ENCODE results near the gene EIF2B5.

The EIF2B5 gene

DNA sequence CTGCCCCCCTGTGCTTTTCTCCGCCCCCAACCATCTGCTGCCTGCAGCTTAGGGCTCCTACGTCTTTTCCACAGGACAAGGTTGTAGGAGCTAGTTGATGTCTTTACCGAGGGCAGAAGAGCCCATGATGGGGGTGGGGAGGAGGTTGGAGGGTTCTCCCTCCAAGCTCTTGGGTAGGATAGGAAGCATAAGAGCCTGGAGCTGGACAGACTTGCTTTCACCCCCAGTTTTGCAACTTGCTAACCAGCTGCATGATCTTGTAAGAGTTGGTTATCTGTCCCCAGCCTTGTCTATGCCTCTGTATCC is 51.7 kb downstream of the EIF2B5 start:
- Histone ChIP-seq H2AK5ac (ENCODE audit: low read length, severe bottlenecking) (no peak overlapping the region), H4K8ac (ENCODE audit: low read length) (no peak overlapping the region), H3K79me1 (replicated peaks; ENCODE audit: low read length, poor library complexity, severe bottlenecking) (peaks cover 32% of the 10 kb centered on the region), H3K9me3 (ENCODE audit: control insufficient read depth, low read length) (no peaks in the 10 kb centered on the region), H3K4ac (ENCODE audit: low read depth in 1 of 2, low read length in 2 of 2) (no peak overlapping the region), H3K4me3 (ENCODE audit: insufficient read depth in 1 of 2, low read depth in 1 of 2, low read length in 2 of 2) (peak overlapping the region; percentile 75 to 91), H2BK12ac (ENCODE audit: low read length in 2 of 2) (no peak overlapping the region), H3K23ac (ENCODE audit: low read length in 2 of 2) (no peak overlapping the region), H3K27me3 (ENCODE audit: control insufficient read depth in 1 of 2, insufficient read depth in 1 of 2, low read length in 2 of 2) (no peaks in the 10 kb centered on the region), H3K9ac (ENCODE audit: low read length) (peak overlapping the region; percentile 99), H3K36me3 (ENCODE audit: control insufficient read depth in 1 of 2, insufficient read depth in 2 of 2, low read depth in 1 of 2, low read length in 2 of 2) (peaks cover 59 to 80% of the 10 kb centered on the region in 2 experiments), H4K91ac (ENCODE audit: low read length) (no peak overlapping the region), H2AFZ (ENCODE audit: low read depth, low read length) (no peak overlapping the region), H3K18ac (ENCODE audit: low read depth in 1 of 2, low read length in 2 of 2) (no peak overlapping the region), H2BK120ac (ENCODE audit: low read depth, low read length) (no peak overlapping the region), H3K14ac (ENCODE audit: low read length in 2 of 2) (no peak overlapping the region), H3K4me1 (ENCODE audit: control insufficient read depth, insufficient read depth, low read depth, low read length) (peaks cover 13% of the 10 kb centered on the region), H2BK15ac (ENCODE audit: low read depth, poor library complexity, severe bottlenecking) (no peak overlapping the region), H3K27ac (ENCODE audit: low read length, poor library complexity, severe bottlenecking) (no peak overlapping the region), H2BK5ac (ENCODE audit: low read depth, low read length, poor library complexity, severe bottlenecking) (no peak overlapping the region), H3K4me2 (ENCODE audit: low read length, poor library complexity, severe bottlenecking) (peak overlapping the region; percentile 61)
- no peak for DNase-seq
- WGBS = 5% methylated on average over 2 of the region's 3 CpGs

DNA sequence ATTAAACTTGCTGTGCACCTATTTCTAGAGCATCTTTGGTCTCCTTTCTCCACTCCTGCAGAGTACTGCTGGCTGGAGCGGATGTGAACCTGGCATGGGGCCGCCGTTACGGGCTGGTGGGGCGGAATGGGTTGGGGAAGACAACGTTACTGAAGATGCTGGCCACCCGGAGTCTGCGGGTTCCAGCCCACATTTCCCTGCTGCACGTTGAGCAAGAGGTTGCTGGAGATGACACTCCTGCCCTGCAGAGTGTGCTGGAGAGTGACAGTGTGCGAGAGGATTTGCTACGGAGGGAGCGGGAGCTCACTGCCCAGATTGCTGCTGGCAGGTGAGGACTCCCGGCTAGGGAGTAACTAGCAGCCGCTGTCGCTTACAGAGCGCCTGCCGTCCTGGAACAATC is 52.9 kb downstream of the EIF2B5 start:
- Histone ChIP-seq H3K18ac (ENCODE audit: low read depth in 1 of 2, low read length in 2 of 2) (no peak overlapping the region), H2AK5ac (ENCODE audit: low read length, severe bottlenecking) (no peak overlapping the region), H3K23ac (ENCODE audit: low read length in 2 of 2) (no peak overlapping the region), H2BK12ac (ENCODE audit: low read length in 2 of 2) (no peak overlapping the region), H3K4me3 (ENCODE audit: insufficient read depth in 1 of 2, low read depth in 1 of 2, low read length in 2 of 2) (peak overlapping the region in 1 of 2 experiments; percentile 91), H4K8ac (ENCODE audit: low read length) (no peak overlapping the region), H2BK5ac (ENCODE audit: low read depth, low read length, poor library complexity, severe bottlenecking) (no peak overlapping the region), H3K9ac (ENCODE audit: low read length) (peak overlapping the region; percentile 99), H2BK15ac (ENCODE audit: low read depth, poor library complexity, severe bottlenecking) (no peak overlapping the region), H3K4ac (ENCODE audit: low read depth in 1 of 2, low read length in 2 of 2) (no peak overlapping the region), H2BK120ac (ENCODE audit: low read depth, low read length) (no peak overlapping the region), H3K27me3 (ENCODE audit: control insufficient read depth in 1 of 2, insufficient read depth in 1 of 2, low read length in 2 of 2) (no peaks in the 10 kb centered on the region), H3K79me1 (replicated peaks; ENCODE audit: low read length, poor library complexity, severe bottlenecking) (peaks cover 29% of the 10 kb centered on the region), H2AFZ (ENCODE audit: low read depth, low read length) (no peak overlapping the region), H3K27ac (ENCODE audit: low read length, poor library complexity, severe bottlenecking) (no peak overlapping the region), H3K9me3 (ENCODE audit: control insufficient read depth, low read length) (no peaks in the 10 kb centered on the region), H3K14ac (ENCODE audit: low read length in 2 of 2) (no peak overlapping the region), H3K36me3 (ENCODE audit: control insufficient read depth in 1 of 2, insufficient read depth in 2 of 2, low read depth in 1 of 2, low read length in 2 of 2) (peaks cover 59 to 80% of the 10 kb centered on the region in 2 experiments), H3K4me2 (ENCODE audit: low read length, poor library complexity, severe bottlenecking) (no peak overlapping the region), H4K91ac (ENCODE audit: low read length) (no peak overlapping the region), H3K4me1 (ENCODE audit: control insufficient read depth, insufficient read depth, low read depth, low read length) (peaks cover 13% of the 10 kb centered on the region)
- 97% methylated on average over 17 of the region's 17 CpGs for WGBS
- no peak for DNase-seq

DNA sequence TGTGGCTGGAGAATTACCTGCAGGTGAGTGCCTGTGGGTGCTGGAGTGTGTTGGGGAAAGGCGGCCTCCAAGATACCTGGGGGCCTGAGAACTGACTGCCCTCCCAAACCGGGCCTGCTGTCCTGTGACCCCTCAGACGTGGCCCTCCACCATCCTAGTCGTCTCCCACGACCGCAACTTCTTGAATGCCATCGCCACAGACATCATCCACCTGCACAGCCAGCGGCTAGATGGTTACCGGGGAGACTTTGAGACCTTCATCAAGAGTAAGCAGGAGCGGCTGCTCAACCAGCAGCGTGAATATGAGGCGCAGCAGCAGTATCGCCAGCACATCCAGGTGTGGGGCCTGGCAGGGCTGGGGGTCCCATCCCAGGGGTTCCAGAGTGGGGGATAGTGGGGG is 54.3 kb downstream of the EIF2B5 start:
- peaks cover 57 to 80% of the 10 kb centered on the region in 2 experiments for H3K36me3 ChIP-seq (ENCODE audit: control insufficient read depth in 1 of 2, insufficient read depth in 2 of 2, low read depth in 1 of 2, low read length in 2 of 2)
- H4K91ac ChIP-seq (ENCODE audit: low read length) = no peak overlapping the region
- peaks cover 32% of the 10 kb centered on the region for H3K79me1 ChIP-seq (replicated peaks; ENCODE audit: low read length, poor library complexity, severe bottlenecking)
- no peak overlapping the region for H3K4ac ChIP-seq (ENCODE audit: low read depth in 1 of 2, low read length in 2 of 2)
- WGBS = 99% methylated on average over 13 of the region's 13 CpGs
- no peak overlapping the region for H2BK5ac ChIP-seq (ENCODE audit: low read depth, low read length, poor library complexity, severe bottlenecking)
- DNase-seq = no peak
- H2AK5ac ChIP-seq (ENCODE audit: low read length, severe bottlenecking) = no peak overlapping the region
- H3K4me1 ChIP-seq (ENCODE audit: control insufficient read depth, insufficient read depth, low read depth, low read length) = peaks cover 13% of the 10 kb centered on the region
- H3K9ac ChIP-seq (ENCODE audit: low read length) = no peak overlapping the region
- no peak overlapping the region for H3K14ac ChIP-seq (ENCODE audit: low read length in 2 of 2)
- H3K4me2 ChIP-seq (ENCODE audit: low read length, poor library complexity, severe bottlenecking) = no peak overlapping the region
- H3K27me3 ChIP-seq (ENCODE audit: control insufficient read depth in 1 of 2, insufficient read depth in 1 of 2, low read length in 2 of 2) = no peaks in the 10 kb centered on the region
- H3K27ac ChIP-seq (ENCODE audit: low read length, poor library complexity, severe bottlenecking) = no peak overlapping the region
- H3K9me3 ChIP-seq (ENCODE audit: control insufficient read depth, low read length) = no peaks in the 10 kb centered on the region
- H2BK120ac ChIP-seq (ENCODE audit: low read depth, low read length) = no peak overlapping the region
- H2BK15ac ChIP-seq (ENCODE audit: low read depth, poor library complexity, severe bottlenecking) = no peak overlapping the region
- H3K4me3 ChIP-seq (ENCODE audit: insufficient read depth in 1 of 2, low read depth in 1 of 2, low read length in 2 of 2) = no peak overlapping the region
- H3K23ac ChIP-seq (ENCODE audit: low read length in 2 of 2) = no peak overlapping the region
- H2BK12ac ChIP-seq (ENCODE audit: low read length in 2 of 2) = no peak overlapping the region
- no peak overlapping the region for H3K18ac ChIP-seq (ENCODE audit: low read depth in 1 of 2, low read length in 2 of 2)
- no peak overlapping the region for H4K8ac ChIP-seq (ENCODE audit: low read length)
- H2AFZ ChIP-seq (ENCODE audit: low read depth, low read length) = no peak overlapping the region

DNA sequence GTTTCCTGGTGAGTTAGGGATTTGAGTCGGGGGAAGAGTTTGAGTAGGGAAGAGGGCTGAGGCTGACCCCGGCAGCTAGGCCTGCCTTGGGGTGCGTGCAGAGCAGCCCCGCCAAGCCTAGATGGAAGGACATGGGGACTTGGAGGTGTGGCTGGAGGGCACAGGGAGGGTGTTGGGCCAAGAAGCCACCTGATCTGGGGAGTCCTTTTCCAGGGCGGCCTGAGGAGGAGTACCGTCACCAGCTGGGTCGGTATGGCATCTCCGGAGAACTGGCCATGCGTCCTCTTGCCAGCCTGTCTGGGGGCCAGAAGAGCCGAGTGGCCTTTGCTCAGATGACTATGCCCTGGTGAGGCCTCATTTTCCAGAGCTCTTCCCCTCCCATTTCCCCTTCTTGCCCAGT is 57.7 kb downstream of the EIF2B5 start:
- Histone ChIP-seq H4K8ac (ENCODE audit: low read length) (no peak overlapping the region), H3K4me2 (ENCODE audit: low read length, poor library complexity, severe bottlenecking) (no peak overlapping the region), H2AK5ac (ENCODE audit: low read length, severe bottlenecking) (no peak overlapping the region), H2BK5ac (ENCODE audit: low read depth, low read length, poor library complexity, severe bottlenecking) (no peak overlapping the region), H3K4ac (ENCODE audit: low read depth in 1 of 2, low read length in 2 of 2) (no peak overlapping the region), H3K18ac (ENCODE audit: low read depth in 1 of 2, low read length in 2 of 2) (no peak overlapping the region), H3K23ac (ENCODE audit: low read length in 2 of 2) (no peak overlapping the region), H3K9ac (ENCODE audit: low read length) (no peak overlapping the region), H3K27me3 (ENCODE audit: control insufficient read depth in 1 of 2, insufficient read depth in 1 of 2, low read length in 2 of 2) (no peaks in the 10 kb centered on the region), H3K14ac (ENCODE audit: low read length in 2 of 2) (no peak overlapping the region), H3K4me3 (ENCODE audit: insufficient read depth in 1 of 2, low read depth in 1 of 2, low read length in 2 of 2) (no peak overlapping the region), H3K4me1 (ENCODE audit: control insufficient read depth, insufficient read depth, low read depth, low read length) (peaks cover 7% of the 10 kb centered on the region), H3K36me3 (ENCODE audit: control insufficient read depth in 1 of 2, insufficient read depth in 2 of 2, low read depth in 1 of 2, low read length in 2 of 2) (peaks cover 75 to 88% of the 10 kb centered on the region in 2 experiments), H2BK15ac (ENCODE audit: low read depth, poor library complexity, severe bottlenecking) (no peak overlapping the region), H3K9me3 (ENCODE audit: control insufficient read depth, low read length) (no peaks in the 10 kb centered on the region), H3K79me1 (replicated peaks; ENCODE audit: low read length, poor library complexity, severe bottlenecking) (peaks cover 32% of the 10 kb centered on the region), H2AFZ (ENCODE audit: low read depth, low read length) (no peak overlapping the region), H3K27ac (ENCODE audit: low read length, poor library complexity, severe bottlenecking) (no peak overlapping the region), H4K91ac (ENCODE audit: low read length) (no peak overlapping the region), H2BK12ac (ENCODE audit: low read length in 2 of 2) (no peak overlapping the region), H2BK120ac (ENCODE audit: low read depth, low read length) (no peak overlapping the region)
- over 99% methylated on average over 10 of the region's 10 CpGs for WGBS
- DNase-seq = no peak
